ENCODE results near the gene ZNF239.

- TF ChIP-seq POLR2A (IDR thresholded peaks at IDR 0.05) (no peak), CTCF (IDR thresholded peaks at IDR 0.05) (no peak), POLR2AphosphoS5 (IDR thresholded peaks at IDR 0.05) (no peak), EP300 (IDR thresholded peaks at IDR 0.05) (no peak)
These were observed 17.0 kb upstream of the ZNF239 start for GRCh38 chr10:43591303-43591904.

Data from sigmoid colon (tissue), 4 donors.